ENCODE data around the gene SLC51A.

GRCh38 chr3:196195664-196196265 is 20.6 kb upstream of the SLC51A start:
- TF ChIP-seq CTCF (IDR thresholded peaks at IDR 0.05; ENCODE audit: low read length): no peak
- TF ChIP-seq EZH2 (IDR thresholded peaks at IDR 0.05; ENCODE audit: borderline replicate concordance, low read length): no peak

Measured in OCI-LY1 (cell line).